Esophagus squamous epithelium (tissue), 4 donors: ENCODE measurements around the gene CMPK1.

ENCODE experiments used
- CTCF ChIP-seq, 6 experiments: fragments of 450-650 bp in 4 of 6; fragments of 200-600 bp in 2 of 6; sonication (generic) in 2 of 6; IDR thresholded peaks; one replicate each; pipeline ENCODE4 v1.5.1; 2016 to 2019; ENCODE audit warnings: antibody characterized with exemption in 6 of 6, mild to moderate bottlenecking in 4 of 6, moderate library complexity in 4 of 6
- POLR2A ChIP-seq, 4 donors: fragments of 450-650 bp; IDR thresholded peaks; one replicate each; pipeline ENCODE4 v1.6.1; 2017; ENCODE audit warnings: antibody characterized with exemption in 4 of 4, mild to moderate bottlenecking in 4 of 4, moderate library complexity in 3 of 4

- TF ChIP-seq POLR2A (IDR thresholded peaks at IDR 0.05) (no peak), CTCF (IDR thresholded peaks at IDR 0.05) (no peak)
These were observed 78.8 kb downstream of the CMPK1 start for GRCh38 chr1:47412437-47412836.
